HEK293 (cell line): ENCODE results near the gene CHI3L2.
A peak's percentile ranks its signal among the peaks of the same experiment; 100 is the strongest.

Experiments
- CTCF ChIA-PET: fragments of 350-600 bp; formaldehyde crosslinking; extraction: SDS; loops from one replicate; lab custom pipeline; 2021; ENCODE audit warnings: antibody characterized with exemption; lab: Yijun Ruan, JAX
- POLR2A ChIA-PET: fragments of 300-600 bp; formaldehyde crosslinking; extraction: SDS; loops from one replicate; lab custom pipeline; 2020; ENCODE audit warnings: antibody characterized with exemption, inconsistent platforms; lab: Yijun Ruan, JAX
- H3K27ac ChIP-seq: fragments of 200-500 bp; sonication (Bioruptor generic); 2 replicates; pipeline ENCODE4 v1.5.1; 2014; ENCODE audit warnings: low read depth, low read length, control low read depth, inconsistent platforms; ENCODE audit errors: extremely low read depth
- H3K36me3 ChIP-seq, 2 experiments: fragments of 200-500 bp in 1 of 2; sonication (Bioruptor generic) in 1 of 2; 1 replicate in 1 of 2; 2 replicates in 1 of 2; pipeline ENCODE4 v1.5.1; 2014 to 2017; ENCODE audit warnings: inconsistent platforms in 2 of 2, low read length in 2 of 2; ENCODE audit not compliant: control insufficient read depth in 2 of 2, insufficient read depth in 1 of 2
- H3K4me1 ChIP-seq: fragments of 200-500 bp; sonication (Bioruptor generic); 2 replicates; pipeline ENCODE4 v1.5.1; 2014; ENCODE audit warnings: mild to moderate bottlenecking, low read length, inconsistent platforms; ENCODE audit not compliant: control insufficient read depth, insufficient read depth
- H3K4me3 ChIP-seq: 2 replicates; pipeline ENCODE4 v1.5.1; 2011; ENCODE audit warnings: low read depth, mild to moderate bottlenecking, control low read depth, low read length, moderate library complexity
- H3K9me3 ChIP-seq: fragments of 200-500 bp; sonication (Bioruptor generic); 2 replicates; pipeline ENCODE4 v1.5.1; 2014; ENCODE audit warnings: low read depth, low read length, inconsistent platforms; ENCODE audit not compliant: control insufficient read depth, insufficient read depth
- GLI2 ChIP-seq: fragments of 450-650 bp; formaldehyde crosslinking; IDR thresholded peaks from 2 replicates; pipeline ENCODE4; 2017; ENCODE audit warnings: missing biosample characterization, missing genetic modification characterization, low read depth, borderline replicate concordance
- GLIS1 ChIP-seq: fragments of 450-650 bp; formaldehyde crosslinking; IDR thresholded peaks from 2 replicates; pipeline ENCODE4 v1.5.1; 2016; ENCODE audit warnings: missing biosample characterization, missing genetic modification characterization
- GLIS2 ChIP-seq: fragments of 450-650 bp; formaldehyde crosslinking; IDR thresholded peaks from 2 replicates; pipeline ENCODE4 v1.5.1; 2016; ENCODE audit warnings: missing biosample characterization, missing genetic modification characterization
- IKZF3 ChIP-seq: fragments of 450-650 bp; IDR thresholded peaks from 2 replicates; pipeline ENCODE4 v1.5.0; 2018; ENCODE audit warnings: missing biosample characterization, mild to moderate bottlenecking, missing genetic modification characterization, moderate library complexity
- SALL2 ChIP-seq: fragments of 450-650 bp; formaldehyde crosslinking; IDR thresholded peaks from 2 replicates; pipeline ENCODE4 v1.5.0; 2017; ENCODE audit warnings: missing biosample characterization, mild to moderate bottlenecking, missing genetic modification characterization, borderline replicate concordance
- SCRT2 ChIP-seq: fragments of 450-650 bp; formaldehyde crosslinking; IDR thresholded peaks from 2 replicates; pipeline ENCODE4 v1.5.1; 2016; ENCODE audit warnings: missing biosample characterization, missing genetic modification characterization
- SP3 ChIP-seq: fragments of 450-650 bp; formaldehyde crosslinking; IDR thresholded peaks from 2 replicates; pipeline ENCODE4 v1.5.1; 2016; ENCODE audit warnings: missing biosample characterization, missing genetic modification characterization
- ZBTB48 ChIP-seq: fragments of 450-650 bp; formaldehyde crosslinking; IDR thresholded peaks from 2 replicates; pipeline ENCODE4 v1.5.1; 2016; ENCODE audit warnings: missing biosample characterization, missing genetic modification characterization
- ZNF121 ChIP-seq: fragments of 450-650 bp; formaldehyde crosslinking; IDR thresholded peaks from 2 replicates; pipeline ENCODE4 v1.5.1; 2016; ENCODE audit warnings: missing biosample characterization, missing genetic modification characterization
- ZNF335 ChIP-seq: fragments of 450-650 bp; formaldehyde crosslinking; conservative IDR thresholded peaks from 2 replicates; pipeline ENCODE4 v1.5.1; 2016; ENCODE audit warnings: missing biosample characterization, missing genetic modification characterization
- ZNF391 ChIP-seq: fragments of 450-650 bp; formaldehyde crosslinking; IDR thresholded peaks from 2 replicates; pipeline ENCODE4 v1.5.1; 2016; ENCODE audit warnings: low read depth, missing biosample characterization, missing genetic modification characterization, borderline replicate concordance
- ZNF518A ChIP-seq: fragments of 450-650 bp; formaldehyde crosslinking; conservative IDR thresholded peaks from 2 replicates; pipeline ENCODE4 v1.5.1; 2016; ENCODE audit warnings: low read depth, missing biosample characterization, missing genetic modification characterization
- ZNF558 ChIP-seq: fragments of 450-650 bp; formaldehyde crosslinking; IDR thresholded peaks from 2 replicates; pipeline ENCODE4 v1.5.1; 2016; ENCODE audit warnings: missing biosample characterization, missing genetic modification characterization
- ZNF660 ChIP-seq: fragments of 450-650 bp; IDR thresholded peaks from 2 replicates; pipeline ENCODE4 v1.5.1; 2018; ENCODE audit warnings: missing biosample characterization, mild to moderate bottlenecking, missing genetic modification characterization
- ZNF747 ChIP-seq: fragments of 450-650 bp; formaldehyde crosslinking; IDR thresholded peaks from 2 replicates; pipeline ENCODE4 v1.5.1; 2016; ENCODE audit warnings: missing biosample characterization, missing genetic modification characterization
- ZNF785 ChIP-seq: fragments of 450-650 bp; formaldehyde crosslinking; IDR thresholded peaks from 2 replicates; pipeline ENCODE4 v1.5.1; 2016; ENCODE audit warnings: missing biosample characterization, missing genetic modification characterization
- TF ChIP-seq, protein P1 (sequence below): fragments of 450-650 bp; formaldehyde crosslinking; conservative IDR thresholded peaks from 2 replicates; pipeline ENCODE4 v1.5.1; 2016; ENCODE audit warnings: low read depth, missing biosample characterization, missing genetic modification characterization
- TF ChIP-seq, protein P2 (sequence below): fragments of 450-650 bp; formaldehyde crosslinking; IDR thresholded peaks from 2 replicates; pipeline ENCODE4 v1.5.1; 2016; ENCODE audit warnings: missing biosample characterization, missing genetic modification characterization

CHI3L2 gene

DNA sequence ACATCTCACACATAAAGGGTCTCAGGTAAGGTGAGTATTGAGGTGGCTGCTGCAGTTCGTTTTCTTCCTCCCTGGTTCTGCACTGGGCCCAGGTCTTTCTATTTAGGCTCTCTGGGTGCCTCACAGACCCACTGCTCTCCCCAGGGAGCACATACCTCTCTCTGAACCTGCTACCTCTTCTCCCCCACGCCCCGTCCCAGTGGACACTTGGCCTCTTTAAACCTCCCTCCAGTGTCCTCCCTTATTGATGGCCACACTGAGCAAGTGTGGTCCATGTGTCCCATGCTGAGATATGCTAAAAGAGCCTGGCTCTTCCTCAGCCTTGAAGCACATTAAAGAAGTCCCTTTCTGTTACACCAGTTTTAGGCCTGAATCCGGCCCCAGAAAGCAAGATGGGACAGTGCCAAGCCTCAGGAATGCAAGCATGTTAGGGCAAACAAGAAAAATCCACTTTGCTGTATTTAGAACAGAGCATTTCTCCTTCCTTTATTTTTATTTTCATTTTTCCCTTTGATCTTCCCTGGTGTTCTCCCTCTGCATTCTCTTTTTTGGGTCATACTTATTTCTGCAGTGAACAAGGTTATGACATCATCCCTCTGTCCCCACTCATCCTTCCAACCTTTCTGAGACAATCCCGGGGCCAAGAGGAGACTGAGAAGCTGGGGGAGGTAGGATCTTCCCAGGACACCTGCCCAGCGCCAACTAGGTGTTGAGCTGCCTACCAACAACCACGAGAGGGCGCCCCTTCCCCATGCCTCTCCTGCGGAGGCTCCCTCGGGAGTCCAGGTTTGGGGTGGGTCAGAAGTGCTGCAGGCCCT is 5.0 kb upstream of the CHI3L2 start (continued):
- TF ChIP-seq ZNF518A (tag by site-specific recombination) (0 out of 2 replicates have a peak, but pooled peaks have one; percentile 19), GLIS1 (peak; percentile 62; the same call in 1 of the 2 replicates), GLI2 (tag by site-specific recombination) (no peak), ZNF558 (tag by site-specific recombination) (no peak), ZNF335 (tag by site-specific recombination) (0 out of 2 replicates have a peak, but pooled peaks have one; percentile 25), ZNF785 (no peak), SCRT2 (tag by site-specific recombination) (0 out of 2 replicates have a peak, but pooled peaks have one; percentile 13), GLIS2 (peak; percentile 48; the same call in 1 of the 2 replicates), IKZF3 (peak; percentile 34; the same call in 1 of the 2 replicates)

GRCh38 chr1:111223126-111223685 is 4.3 kb upstream of the CHI3L2 start:
- Histone ChIP-seq H3K27ac (no peak overlapping the region), H3K4me3 (no peak overlapping the region), H3K4me1 (no peaks in the 10 kb centered on the region), H3K36me3 (no peaks in the 10 kb centered on the region), H3K9me3 (no peaks in the 10 kb centered on the region)
- ChIA-PET CTCF (interaction anchor here (0.7 to 7.0 kb wide), 31 partner anchors 9 to 549 kb away, joined by 3 to 115 read pairs (median 4); no protein-coding TSS in a partner anchor), POLR2A (no interaction called here)
- no peak for TF ChIP-seq SCRT2 (tag by site-specific recombination)
- TF ChIP-seq, protein P1, sequence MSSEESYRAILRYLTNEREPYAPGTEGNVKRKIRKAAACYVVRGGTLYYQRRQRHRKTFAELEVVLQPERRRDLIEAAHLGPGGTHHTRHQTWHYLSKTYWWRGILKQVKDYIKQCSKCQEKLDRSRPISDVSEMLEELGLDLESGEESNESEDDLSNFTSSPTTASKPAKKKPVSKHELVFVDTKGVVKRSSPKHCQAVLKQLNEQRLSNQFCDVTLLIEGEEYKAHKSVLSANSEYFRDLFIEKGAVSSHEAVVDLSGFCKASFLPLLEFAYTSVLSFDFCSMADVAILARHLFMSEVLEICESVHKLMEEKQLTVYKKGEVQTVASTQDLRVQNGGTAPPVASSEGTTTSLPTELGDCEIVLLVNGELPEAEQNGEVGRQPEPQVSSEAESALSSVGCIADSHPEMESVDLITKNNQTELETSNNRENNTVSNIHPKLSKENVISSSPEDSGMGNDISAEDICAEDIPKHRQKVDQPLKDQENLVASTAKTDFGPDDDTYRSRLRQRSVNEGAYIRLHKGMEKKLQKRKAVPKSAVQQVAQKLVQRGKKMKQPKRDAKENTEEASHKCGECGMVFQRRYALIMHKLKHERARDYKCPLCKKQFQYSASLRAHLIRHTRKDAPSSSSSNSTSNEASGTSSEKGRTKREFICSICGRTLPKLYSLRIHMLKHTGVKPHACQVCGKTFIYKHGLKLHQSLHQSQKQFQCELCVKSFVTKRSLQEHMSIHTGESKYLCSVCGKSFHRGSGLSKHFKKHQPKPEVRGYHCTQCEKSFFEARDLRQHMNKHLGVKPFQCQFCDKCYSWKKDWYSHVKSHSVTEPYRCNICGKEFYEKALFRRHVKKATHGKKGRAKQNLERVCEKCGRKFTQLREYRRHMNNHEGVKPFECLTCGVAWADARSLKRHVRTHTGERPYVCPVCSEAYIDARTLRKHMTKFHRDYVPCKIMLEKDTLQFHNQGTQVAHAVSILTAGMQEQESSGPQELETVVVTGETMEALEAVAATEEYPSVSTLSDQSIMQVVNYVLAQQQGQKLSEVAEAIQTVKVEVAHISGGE (tag by site-specific recombination): no peak
- TF ChIP-seq ZNF747 (tag by site-specific recombination): no peak
- TF ChIP-seq ZNF660 (tag by site-specific recombination): no peak
- no peak for TF ChIP-seq ZNF391 (tag by site-specific recombination)
- no peak for TF ChIP-seq SALL2
- no peak for TF ChIP-seq ZBTB48 (tag by site-specific recombination)
- TF ChIP-seq, protein P2, sequence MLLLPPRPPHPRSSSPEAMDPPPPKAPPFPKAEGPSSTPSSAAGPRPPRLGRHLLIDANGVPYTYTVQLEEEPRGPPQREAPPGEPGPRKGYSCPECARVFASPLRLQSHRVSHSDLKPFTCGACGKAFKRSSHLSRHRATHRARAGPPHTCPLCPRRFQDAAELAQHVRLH (tag by site-specific recombination): no peak
- no peak for TF ChIP-seq ZNF121 (tag by site-specific recombination)
- TF ChIP-seq SP3: no peak
